SK-N-SH treated with all-trans-retinoic acid at 6 μM for 48 hours (cell line): ENCODE results near the gene PTPRG.

ENCODE experiments used
- ATAC-seq: fragments of 200-7000 bp; cut with Tn5 transposase; 3 replicates; pipeline ENCODE4 v1.9.1; 2020; ENCODE audit warnings: mild to moderate bottlenecking, moderate library complexity
- ARNTL ChIP-seq: fragments of 450-650 bp; formaldehyde crosslinking; IDR thresholded peaks from 2 replicates; pipeline ENCODE4 v1.5.0; 2020; ENCODE audit warnings: low read depth, mild to moderate bottlenecking, moderate library complexity, borderline replicate concordance
- BACH2 ChIP-seq: fragments of 250-450 bp; sonication (Bioruptor Pico); IDR thresholded peaks from 2 replicates; pipeline ENCODE4 v1.9.0; 2021; ENCODE audit warnings: mild to moderate bottlenecking, borderline replicate concordance
- CSDC2 ChIP-seq: fragments of 250-450 bp; sonication (Bioruptor Pico); IDR thresholded peaks from 2 replicates; pipeline ENCODE4 v1.5.0; 2020; ENCODE audit warnings: mild to moderate bottlenecking, moderate library complexity
- ESRRG ChIP-seq: fragments of 250-450 bp; sonication (Bioruptor Pico); IDR thresholded peaks from 2 replicates; pipeline ENCODE4 v1.6.1; 2021; ENCODE audit warnings: mild to moderate bottlenecking
- GLIS3 ChIP-seq: fragments of 250-450 bp; sonication (Bioruptor Pico); IDR thresholded peaks from 2 replicates; pipeline ENCODE4 v1.5.0; 2020; ENCODE audit warnings: mild to moderate bottlenecking, moderate library complexity
- ISL1 ChIP-seq: fragments of 250-450 bp; sonication (Bioruptor Pico); IDR thresholded peaks from 2 replicates; pipeline ENCODE4 v2.1.2; 2022; ENCODE audit warnings: mild to moderate bottlenecking, moderate library complexity
- PATZ1 ChIP-seq: fragments of 250-450 bp; sonication (Bioruptor Pico); IDR thresholded peaks from 2 replicates; pipeline ENCODE4 v1.8.0; 2020; ENCODE audit warnings: mild to moderate bottlenecking, moderate library complexity, borderline replicate concordance
- POU6F1 ChIP-seq: fragments of 250-450 bp; sonication (Bioruptor Pico); IDR thresholded peaks from 2 replicates; pipeline ENCODE4 v1.8.0; 2021; ENCODE audit warnings: low read depth, mild to moderate bottlenecking, moderate library complexity, borderline replicate concordance
- PPARA ChIP-seq: fragments of 250-450 bp; sonication (Bioruptor Pico); IDR thresholded peaks from 2 replicates; pipeline ENCODE4 v1.5.0; 2020; ENCODE audit warnings: mild to moderate bottlenecking, borderline replicate concordance
- RARB ChIP-seq: fragments of 250-450 bp; sonication (Bioruptor Pico); IDR thresholded peaks from 2 replicates; pipeline ENCODE4 v1.8.0; 2021; ENCODE audit warnings: mild to moderate bottlenecking, moderate library complexity
- SNAI2 ChIP-seq: fragments of 250-450 bp; sonication (Bioruptor Pico); IDR thresholded peaks from 2 replicates; pipeline ENCODE4 v1.5.0; 2020; ENCODE audit warnings: mild to moderate bottlenecking, moderate library complexity
- TCF4 ChIP-seq: fragments of 250-450 bp; sonication (Bioruptor Pico); IDR thresholded peaks from 2 replicates; pipeline ENCODE4 v1.8.0; 2021; ENCODE audit warnings: mild to moderate bottlenecking, moderate library complexity, borderline replicate concordance
- TOX ChIP-seq: fragments of 250-450 bp; sonication (Bioruptor Pico); IDR thresholded peaks from 2 replicates; pipeline ENCODE4 v1.8.0; 2021; ENCODE audit warnings: mild to moderate bottlenecking, moderate library complexity, borderline replicate concordance
- TSHZ2 ChIP-seq: fragments of 250-450 bp; sonication (Bioruptor Pico); IDR thresholded peaks from 2 replicates; pipeline ENCODE4 v1.5.0; 2020; ENCODE audit warnings: mild to moderate bottlenecking, moderate library complexity
- ZC3H10 ChIP-seq: fragments of 250-450 bp; sonication (Bioruptor Pico); IDR thresholded peaks from 2 replicates; pipeline ENCODE4 v1.5.1; 2021; ENCODE audit warnings: mild to moderate bottlenecking, moderate library complexity
- ZNF565 ChIP-seq: fragments of 450-650 bp; formaldehyde crosslinking; conservative IDR thresholded peaks from 2 replicates; pipeline ENCODE4 v1.5.0; 2020; ENCODE audit warnings: low read depth, mild to moderate bottlenecking, moderate library complexity
- ZNF70 ChIP-seq: fragments of 450-650 bp; formaldehyde crosslinking; IDR thresholded peaks from 2 replicates; pipeline ENCODE4 v1.5.0; 2020; ENCODE audit warnings: mild to moderate bottlenecking, moderate library complexity
- ZNF8 ChIP-seq: fragments of 450-650 bp; formaldehyde crosslinking; IDR thresholded peaks from 2 replicates; pipeline ENCODE4 v1.5.0; 2020; ENCODE audit warnings: mild to moderate bottlenecking, moderate library complexity

Gene PTPRG

GRCh38 chr3:61832375-61833229 is 271.2 kb downstream of the PTPRG start:
- TF ChIP-seq ZNF70 (CRISPR knock-in tag) (no peak), CSDC2 (CRISPR knock-in tag) (no peak), TOX (CRISPR knock-in tag) (no peak), ESRRG (CRISPR knock-in tag) (no peak), BACH2 (CRISPR knock-in tag) (no peak), PATZ1 (CRISPR knock-in tag) (no peak), ZNF8 (CRISPR knock-in tag) (no peak), RARB (CRISPR knock-in tag) (no peak), ZNF565 (no peak), PPARA (CRISPR knock-in tag) (no peak), ISL1 (CRISPR knock-in tag) (no peak), TSHZ2 (no peak), SNAI2 (CRISPR knock-in tag) (no peak), GLIS3 (no peak)
- ATAC-seq, result peak; percentile 77

GRCh38 chr3:61839256-61839655 is 277.9 kb downstream of the PTPRG start:
- ATAC-seq, result no peak; the same call in 1 of the 3 replicates

More at GRCh38 chr3:61839256-61839655, 277.9 kb downstream of the PTPRG start:
- TF ChIP-seq ZC3H10 (CRISPR knock-in tag) (no peak), POU6F1 (CRISPR knock-in tag) (no peak), BACH2 (CRISPR knock-in tag) (no peak), ZNF8 (CRISPR knock-in tag) (no peak), ZNF565 (no peak), TSHZ2 (no peak), ARNTL (CRISPR knock-in tag) (no peak), RARB (CRISPR knock-in tag) (no peak), TCF4 (CRISPR knock-in tag) (no peak), TOX (CRISPR knock-in tag) (no peak), ZNF70 (CRISPR knock-in tag) (no peak), PPARA (CRISPR knock-in tag) (no peak)
